Activated naive CD8-positive, alpha-beta T cell (primary cell): ENCODE results near the gene CTSA.
"Not testable (repeated sequence)": the region's sequence is repeated elsewhere in the genome, so short reads cannot be mapped to it uniquely, and the experiment has no call there.

Experiments used
- H3K27ac Mint-ChIP-seq: one replicate; pipeline ENCODE4 v1.8.0; 2021; ENCODE audit warnings: mixed read lengths
- H3K27me3 Mint-ChIP-seq: one replicate; pipeline ENCODE4 v1.8.0; 2021; ENCODE audit warnings: mixed read lengths
- H3K36me3 Mint-ChIP-seq: one replicate; pipeline ENCODE4 v1.8.0; 2021; ENCODE audit warnings: mixed read lengths
- H3K4me1 Mint-ChIP-seq: one replicate; pipeline ENCODE4 v1.8.0; 2021; ENCODE audit warnings: low read depth, mixed read lengths
- H3K4me3 Mint-ChIP-seq: one replicate; pipeline ENCODE4 v1.8.0; 2021; ENCODE audit warnings: mild to moderate bottlenecking, mixed read lengths
- H3K9me3 Mint-ChIP-seq: one replicate; pipeline ENCODE4 v1.8.0; 2021; ENCODE audit warnings: low read depth, mixed read lengths

CTSA gene

DNA sequence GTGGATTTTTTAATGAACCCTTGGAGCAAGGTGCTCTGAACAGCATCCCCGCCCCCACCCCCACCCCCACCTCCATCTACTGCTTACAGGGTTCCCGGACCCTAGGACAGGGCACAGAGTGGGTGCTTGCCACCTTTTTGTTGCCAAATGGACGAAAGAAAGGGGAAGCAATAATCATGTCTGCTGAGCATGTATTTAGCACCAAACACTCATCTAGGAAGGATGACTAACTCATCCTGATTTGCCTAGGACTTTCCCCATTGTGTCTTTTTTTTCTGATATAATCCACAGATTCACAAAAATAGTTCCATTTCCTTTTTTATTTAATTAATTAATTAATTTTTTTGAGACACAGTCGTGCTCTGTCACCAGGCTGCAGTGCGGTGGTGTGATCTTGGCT is 22.0 kb downstream of the CTSA start:
- Mint-ChIP-seq H3K4me1 (peaks cover 15% of the 10 kb centered on the region), H3K9me3 (no peaks in the 10 kb centered on the region), H3K4me3 (peak overlapping the region; percentile 40), H3K27ac (no peak overlapping the region), H3K36me3 (no peaks in the 10 kb centered on the region), H3K27me3 (peaks cover 7% of the 10 kb centered on the region)

GRCh38 chr20:45917790-45918141 is 26.6 kb downstream of the CTSA start:
- Mint-ChIP-seq H3K27me3 (peaks cover 8% of the 10 kb centered on the region), H3K36me3 (no peaks in the 10 kb centered on the region), H3K9me3 (no peaks in the 10 kb centered on the region), H3K27ac (no peak overlapping the region), H3K4me3 (no peak overlapping the region), H3K4me1 (peaks cover 1% of the 10 kb centered on the region)

DNA sequence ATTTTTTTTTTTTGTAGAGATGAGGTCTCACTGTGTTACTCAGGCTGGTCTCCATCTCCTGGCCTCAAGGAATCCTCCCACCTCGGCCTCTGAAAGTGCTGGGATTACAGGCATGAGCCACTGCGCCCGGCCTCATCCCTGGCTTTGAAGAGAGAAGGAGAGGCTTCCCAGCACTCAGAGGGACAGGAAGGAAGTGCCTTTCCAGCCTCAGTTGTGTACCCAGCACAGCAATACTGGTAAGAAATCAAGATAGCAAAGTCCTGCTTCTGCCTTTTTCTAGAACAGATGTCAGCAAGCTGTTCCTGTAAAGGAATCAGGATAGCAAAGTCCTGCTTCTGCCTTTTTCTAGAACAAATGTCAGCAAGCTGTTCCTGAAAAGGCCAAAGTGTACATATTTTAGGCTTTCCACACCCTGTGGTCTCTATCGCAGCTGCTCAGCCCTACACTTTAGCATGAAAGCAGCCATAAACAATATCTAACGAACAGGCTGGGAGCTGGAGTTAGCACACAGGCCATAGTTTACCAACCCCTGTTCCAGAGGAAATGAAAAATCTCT is 27.1 kb downstream of the CTSA start:
- no peak overlapping the region for H3K27ac Mint-ChIP-seq
- H3K36me3 Mint-ChIP-seq, result no peaks in the 10 kb centered on the region
- no peaks in the 10 kb centered on the region for H3K9me3 Mint-ChIP-seq
- no peak overlapping the region for H3K4me3 Mint-ChIP-seq
- peaks cover 8% of the 10 kb centered on the region for H3K27me3 Mint-ChIP-seq
- H3K4me1 Mint-ChIP-seq, result no peaks in the 10 kb centered on the region

DNA sequence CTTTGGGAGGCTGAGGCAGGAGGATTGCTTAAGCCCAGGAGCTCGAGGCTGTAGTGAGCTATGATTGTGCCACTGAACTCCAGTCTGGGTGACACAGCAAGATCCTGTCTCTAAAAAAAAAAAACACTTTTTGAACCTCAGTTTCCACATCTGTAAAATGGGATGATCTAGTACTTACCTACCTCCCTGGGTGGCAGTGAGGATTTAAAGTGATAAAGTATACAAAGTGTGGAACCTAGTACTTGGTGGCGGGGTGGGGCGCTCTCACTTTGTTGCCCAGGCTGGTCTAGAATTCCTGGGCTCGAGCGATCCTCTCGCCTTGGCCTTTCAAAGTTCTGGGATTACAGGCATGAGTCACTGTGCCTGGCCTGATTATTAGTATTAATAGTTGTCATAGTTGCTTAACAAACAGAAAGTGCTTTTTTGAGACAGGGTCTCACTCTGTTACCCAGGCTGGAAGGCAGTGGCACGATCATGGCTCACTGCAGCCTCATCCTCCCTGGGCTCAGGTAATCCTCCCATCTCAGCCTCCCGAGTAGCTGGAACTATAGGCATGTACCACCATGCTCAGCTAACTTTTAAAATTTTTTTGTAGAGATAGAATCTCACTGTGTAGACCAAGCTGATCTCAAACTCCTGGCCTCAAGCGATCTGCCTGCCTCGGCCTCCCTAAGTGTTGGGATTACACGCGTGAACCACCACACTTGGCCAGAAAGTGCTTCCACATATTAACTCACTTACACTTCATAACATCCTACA is 27.8 kb downstream of the CTSA start:
- Mint-ChIP-seq H3K36me3 (no peaks in the 10 kb centered on the region), H3K27me3 (peaks cover 8% of the 10 kb centered on the region), H3K4me3 (no peak overlapping the region), H3K9me3 (no peaks in the 10 kb centered on the region), H3K4me1 (no peaks in the 10 kb centered on the region), H3K27ac (no peak overlapping the region)

GRCh38 chr20:45919542-45920399 is 28.6 kb downstream of the CTSA start:
- Mint-ChIP-seq H3K36me3 (no peaks in the 10 kb centered on the region), H3K9me3 (no peaks in the 10 kb centered on the region), H3K27me3 (peaks cover 6% of the 10 kb centered on the region), H3K4me3 (no peak overlapping the region), H3K27ac (no peak overlapping the region), H3K4me1 (no peaks in the 10 kb centered on the region)

- Mint-ChIP-seq H3K36me3 (no peaks in the 10 kb centered on the region), H3K27me3 (peaks cover 6% of the 10 kb centered on the region), H3K4me1 (no peaks in the 10 kb centered on the region), H3K27ac (no peak overlapping the region), H3K9me3 (no peaks in the 10 kb centered on the region), H3K4me3 (no peak overlapping the region)
These were observed 29.6 kb downstream of the CTSA start for GRCh38 chr20:45920462-45921336.

DNA sequence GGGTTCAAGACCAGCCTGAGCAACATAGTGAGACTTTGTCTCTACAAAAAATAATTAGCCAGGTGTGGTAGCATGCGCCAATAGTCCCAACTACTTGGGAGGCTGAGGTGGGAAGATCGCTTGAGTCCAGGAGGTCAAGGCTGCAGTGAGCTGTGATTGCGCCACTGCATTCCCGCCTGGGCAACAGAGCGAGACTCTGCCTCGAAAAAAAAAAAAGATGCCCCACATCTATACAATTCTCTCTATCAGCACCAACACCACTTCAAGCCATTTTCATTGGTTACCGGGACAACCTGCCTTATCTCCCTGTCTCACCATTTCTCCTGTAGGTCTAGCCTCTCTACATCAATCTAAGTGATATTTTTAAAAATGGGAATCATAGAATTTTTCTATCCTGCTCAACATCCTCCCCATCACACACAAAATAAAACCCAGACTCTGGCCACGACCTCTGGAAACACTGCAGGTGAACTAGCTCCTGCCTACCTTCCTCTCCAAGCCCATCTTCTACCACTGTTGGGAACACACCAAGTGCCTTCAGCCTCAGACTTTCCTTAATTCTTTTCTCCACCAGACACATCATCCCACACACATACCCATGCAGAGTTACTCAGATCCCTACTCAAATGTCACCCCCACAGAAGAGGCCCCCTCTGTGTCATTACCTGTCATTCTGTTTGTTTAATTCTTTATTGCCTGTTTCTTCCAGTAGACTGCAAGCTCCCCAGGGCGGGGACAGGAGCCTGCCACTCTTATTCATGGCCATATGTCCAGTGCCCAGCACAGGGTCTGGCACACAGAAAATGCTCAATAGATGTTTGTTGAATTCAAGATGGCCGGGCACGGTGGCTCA is 30.4 kb downstream of the CTSA start:
- H3K9me3 Mint-ChIP-seq, result no peaks in the 10 kb centered on the region
- no peak overlapping the region for H3K4me3 Mint-ChIP-seq
- H3K27ac Mint-ChIP-seq, result no peak overlapping the region
- H3K36me3 Mint-ChIP-seq, result no peaks in the 10 kb centered on the region
- H3K27me3 Mint-ChIP-seq, result peaks cover 1% of the 10 kb centered on the region
- H3K4me1 Mint-ChIP-seq, result no peaks in the 10 kb centered on the region

DNA sequence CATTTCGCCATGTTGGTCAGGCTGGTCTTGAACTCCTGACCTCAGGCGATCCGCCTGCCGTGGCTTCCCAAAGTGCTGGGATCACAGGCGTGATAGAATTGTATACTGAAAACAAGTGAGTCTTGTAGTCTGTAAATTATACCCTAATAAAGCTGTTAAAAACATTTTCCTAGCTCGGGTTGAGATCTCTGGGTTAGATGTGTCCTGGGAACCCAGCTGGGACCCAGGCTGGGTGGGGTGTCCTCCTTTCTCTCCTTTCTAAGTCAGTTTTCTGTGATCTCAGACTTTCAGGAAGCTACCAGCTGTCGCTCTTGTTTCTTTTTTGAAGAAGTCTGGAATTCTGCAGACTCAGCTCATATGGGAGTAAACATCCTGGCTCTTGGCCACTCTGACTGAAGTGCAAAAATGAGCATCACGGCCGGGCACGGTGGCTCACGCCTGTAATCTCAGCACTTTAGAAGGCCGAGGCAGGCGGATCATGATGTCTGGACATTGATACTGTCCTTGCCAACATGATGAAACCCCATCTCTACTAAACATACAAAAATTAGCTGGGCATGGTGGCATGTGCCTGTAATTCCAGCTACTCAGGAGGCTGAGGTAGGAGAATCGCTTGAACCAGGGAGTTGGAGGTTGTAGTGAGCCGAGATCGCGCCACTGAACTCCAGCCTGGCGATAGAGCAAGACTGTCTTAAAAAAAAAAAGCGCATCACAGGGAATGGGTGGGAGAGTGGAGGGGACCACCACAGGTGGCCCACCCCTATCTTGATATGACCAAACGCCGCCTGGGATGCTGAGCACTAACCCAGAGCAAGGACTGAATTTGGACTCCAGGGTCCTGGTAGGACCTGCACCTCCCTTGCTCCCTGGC is 33.5 kb downstream of the CTSA start:
- Mint-ChIP-seq H3K36me3 (no peaks in the 10 kb centered on the region), H3K9me3 (no peaks in the 10 kb centered on the region), H3K27ac (no peak overlapping the region), H3K27me3 (peaks cover 1% of the 10 kb centered on the region), H3K4me3 (no peak overlapping the region), H3K4me1 (no peaks in the 10 kb centered on the region)

DNA sequence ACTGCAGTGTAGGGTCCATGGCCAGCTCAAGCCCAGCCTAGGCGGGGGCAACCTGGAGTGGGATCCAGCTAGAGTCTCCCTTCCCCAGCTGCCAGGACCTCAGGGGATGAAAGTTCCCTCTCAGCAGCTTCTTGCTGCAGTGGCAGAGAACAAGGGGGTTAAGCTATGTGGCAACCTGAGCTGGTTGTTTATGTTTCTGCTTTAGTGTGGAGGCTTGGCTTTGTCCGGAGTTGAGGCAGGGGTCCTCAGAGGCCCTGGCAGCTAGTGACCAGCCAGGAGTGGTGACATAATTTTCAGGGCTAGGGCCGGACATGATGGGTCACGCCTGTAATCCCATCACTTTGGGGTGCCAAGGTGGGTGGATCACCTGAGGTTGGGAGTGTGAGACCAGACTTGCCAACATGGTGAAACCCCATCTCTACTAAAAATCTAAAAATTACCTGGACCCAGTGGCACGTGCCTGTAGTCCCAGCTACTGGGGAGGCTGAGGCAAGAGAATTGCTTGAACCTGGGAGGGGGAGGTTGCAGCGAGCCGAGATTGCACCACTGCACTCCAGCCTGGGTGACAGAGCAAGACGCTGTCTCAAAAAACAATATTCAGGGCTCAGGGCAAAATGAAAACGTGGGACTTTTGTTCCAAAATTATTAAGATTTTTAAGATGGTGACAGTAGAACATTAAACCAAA is 34.8 kb downstream of the CTSA start:
- H3K27me3 Mint-ChIP-seq, result peaks cover 1% of the 10 kb centered on the region
- H3K36me3 Mint-ChIP-seq, result no peaks in the 10 kb centered on the region
- H3K9me3 Mint-ChIP-seq, result no peaks in the 10 kb centered on the region
- no peak overlapping the region for H3K27ac Mint-ChIP-seq
- no peak overlapping the region for H3K4me3 Mint-ChIP-seq
- no peaks in the 10 kb centered on the region for H3K4me1 Mint-ChIP-seq

GRCh38 chr20:45926731-45927070 is 35.6 kb downstream of the CTSA start:
- no peaks in the 10 kb centered on the region for H3K4me1 Mint-ChIP-seq
- H3K27ac Mint-ChIP-seq, result no peak overlapping the region
- no peak overlapping the region for H3K4me3 Mint-ChIP-seq
- H3K9me3 Mint-ChIP-seq, result no peaks in the 10 kb centered on the region
- H3K36me3 Mint-ChIP-seq, result no peaks in the 10 kb centered on the region
- peaks cover under 1% of the 10 kb centered on the region for H3K27me3 Mint-ChIP-seq

DNA sequence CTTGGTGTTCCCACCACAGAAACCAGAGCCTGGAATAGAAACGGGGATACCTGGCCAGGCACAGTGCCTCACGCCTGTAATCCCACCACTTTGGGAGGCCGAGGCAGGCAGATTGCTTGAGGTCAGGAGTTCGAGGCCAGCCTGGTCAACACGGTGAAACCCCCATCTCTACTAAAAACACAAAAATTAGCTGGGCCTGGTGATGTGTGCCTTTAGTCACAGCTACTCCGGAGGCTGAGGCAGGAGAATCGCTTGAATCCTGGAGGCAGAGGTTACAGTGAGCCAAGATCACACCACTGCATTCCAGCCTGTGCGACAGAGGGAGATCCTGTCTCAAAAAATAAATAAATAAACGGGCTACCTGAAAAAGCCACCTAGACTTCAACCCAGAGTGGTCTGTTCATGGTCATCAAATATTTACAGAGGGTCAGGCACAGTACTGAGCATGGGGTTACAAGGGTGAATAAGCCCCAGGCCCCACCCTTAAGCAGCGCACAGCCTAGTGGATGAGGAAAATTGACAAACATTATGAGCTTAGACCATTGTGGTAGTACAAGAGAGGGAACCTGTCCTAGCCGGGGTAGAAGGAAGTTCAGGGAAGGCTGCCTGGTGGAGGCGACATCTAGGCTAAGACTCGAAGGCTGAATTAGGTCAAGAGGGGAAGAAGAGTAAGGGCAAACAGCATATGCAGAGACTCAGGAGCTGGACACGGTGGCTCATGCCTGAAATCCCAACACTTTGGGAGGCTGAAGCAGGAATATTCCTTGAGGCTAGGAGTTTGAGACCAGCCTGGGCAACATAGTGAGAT is 36.1 kb downstream of the CTSA start:
- Mint-ChIP-seq H3K4me3 (no peak overlapping the region), H3K9me3 (no peaks in the 10 kb centered on the region), H3K27ac (no peak overlapping the region), H3K27me3 (no peaks in the 10 kb centered on the region), H3K4me1 (no peaks in the 10 kb centered on the region), H3K36me3 (no peaks in the 10 kb centered on the region)

DNA sequence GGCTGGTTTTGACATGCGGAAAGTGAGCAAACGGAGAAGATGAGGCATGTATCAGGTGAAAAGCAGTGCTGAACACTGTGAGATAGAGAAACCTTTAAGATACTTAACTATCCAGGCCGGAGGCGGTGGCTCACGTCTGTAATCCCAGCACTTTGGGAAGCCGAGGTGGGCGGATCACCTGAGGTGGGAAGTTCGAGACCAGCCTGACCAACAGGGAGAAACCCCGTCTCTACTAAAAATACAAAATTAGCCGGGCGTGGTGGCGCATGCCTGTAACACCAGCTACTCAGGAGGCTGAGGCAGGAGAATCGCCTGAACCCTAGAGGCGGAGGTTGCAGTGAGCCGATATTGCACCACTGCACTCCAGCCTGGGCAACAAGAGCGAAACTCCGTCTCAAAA is 40.5 kb downstream of the CTSA start:
- H3K27ac Mint-ChIP-seq, H3K27me3 Mint-ChIP-seq, H3K4me3 Mint-ChIP-seq, H3K9me3 Mint-ChIP-seq, H3K36me3 Mint-ChIP-seq, H3K4me1 Mint-ChIP-seq: not testable (repeated sequence)
